Caco-2 (cell line): ENCODE results near the gene GPX2. TPM values are rescaled to one million over a fixed set of nuclear protein-coding genes. Genes with fewer than 3 reads are reported as not detected.

Source experiments
- Bru-seq: library from RNA; stranded (reverse); fragments of 400-500 nt; gene quantifications from one replicate; lab custom pipeline; 2021; lab: Mats Ljungman, UMichigan
- BruChase-seq, 2 experiments: library from RNA; stranded (reverse); fragments of 400-500 nt; gene quantifications; one replicate each; lab custom pipeline; 2021; lab: Mats Ljungman, UMichigan
- BruUV-seq: library from RNA; stranded (reverse); fragments of 400-500 nt; replicated peaks from 2 replicates; lab custom pipeline; 2021; lab: Mats Ljungman, UMichigan
- CTCF ChIA-PET: fragments of 300-600 bp; sonication (Branson Sonifier 250); formaldehyde crosslinking; loops from one replicate; lab custom pipeline; 2022; ENCODE audit warnings: antibody characterized with exemption; lab: Charles Lee
- POLR2A ChIA-PET: fragments of 300-600 bp; sonication (Branson Sonifier 250); formaldehyde crosslinking; loops from one replicate; lab custom pipeline; 2022; ENCODE audit warnings: antibody characterized with exemption; lab: Charles Lee
- DNase-seq, 2 experiments: peaks; one replicate each; pipeline versions ENCODE4 v3.0.0 to v3.0.0-alpha.2; 2020 to 2022
- H3K27me3 ChIP-seq: replicated peaks from 2 replicates; pipeline ENCODE4 v1.6.0; 2011; ENCODE audit warnings: low read length; ENCODE audit not compliant: control insufficient read depth, insufficient read depth
- H3K36me3 ChIP-seq: 2 replicates; pipeline ENCODE4 v1.5.1; 2011; ENCODE audit warnings: low read length; ENCODE audit not compliant: control insufficient read depth, insufficient read depth
- H3K4me1 ChIP-seq: fragments of 250-450 bp; sonication (Bioruptor Pico); 2 replicates; pipeline ENCODE4 v1.5.1; 2020; ENCODE audit warnings: mild to moderate bottlenecking
- H3K4me3 ChIP-seq: 2 replicates; pipeline ENCODE4 v1.5.1; 2011; ENCODE audit warnings: low read depth, mild to moderate bottlenecking, control low read depth, low read length
- H3K9me3 ChIP-seq: fragments of 250-450 bp; sonication (Bioruptor Pico); 2 replicates; pipeline ENCODE4 v1.5.1; 2020; ENCODE audit warnings: mild to moderate bottlenecking, moderate library complexity
- H3K27ac Mint-ChIP-seq: one replicate; pipeline ENCODE4 v1.8.0; 2022; ENCODE audit warnings: mixed read lengths; ENCODE audit not compliant: unreplicated experiment
- H3K27me3 Mint-ChIP-seq: one replicate; pipeline ENCODE4 v1.8.0; 2022; ENCODE audit warnings: mixed read lengths; ENCODE audit not compliant: insufficient read depth, unreplicated experiment
- H3K36me3 Mint-ChIP-seq: one replicate; pipeline ENCODE4 v1.8.0; 2022; ENCODE audit warnings: mild to moderate bottlenecking, mixed read lengths; ENCODE audit not compliant: insufficient read depth, unreplicated experiment
- H3K4me1 Mint-ChIP-seq: one replicate; pipeline ENCODE4 v1.8.0; 2022; ENCODE audit warnings: low read depth, mixed read lengths; ENCODE audit not compliant: unreplicated experiment
- H3K4me3 Mint-ChIP-seq: one replicate; pipeline ENCODE4 v1.8.0; 2022; ENCODE audit warnings: mild to moderate bottlenecking, moderate library complexity, mixed read lengths; ENCODE audit not compliant: unreplicated experiment
- H3K9me3 Mint-ChIP-seq: one replicate; pipeline ENCODE4 v1.8.0; 2022; ENCODE audit warnings: mixed read lengths; ENCODE audit not compliant: unreplicated experiment
- intact Hi-C: fragments of 100-400 bp; cut with micrococcal nuclease; formaldehyde crosslinking; loops from one replicate; pipeline ENCODE4 v1.10.0; 2022; ENCODE audit not compliant: unreplicated experiment
- long read RNA-seq: library from polyadenylated mRNA; stranded (forward); transcript quantifications from one replicate; pipeline ENCODE4 v2.0.0, GENCODE V29; 2022
- total RNA-seq: library from RNA; stranded (reverse); gene quantifications from 2 replicates; pipeline ENCODE4 v1.2.3, GENCODE V29; 2022
- TF ChIP-seq, protein P1 (sequence below), 2 experiments: fragments of 200-600 bp in 1 of 2; IDR thresholded peaks; 1 replicate in 1 of 2; 2 replicates in 1 of 2; pipeline versions ENCODE4 v1.5.1 to v1.8.0; 2011 to 2022; ENCODE audit warnings: antibody characterized with exemption in 1 of 2, control low read depth in 1 of 2, inconsistent platforms in 1 of 2, low read depth in 1 of 2, low read length in 1 of 2, mild to moderate bottlenecking in 1 of 2, moderate library complexity in 1 of 2; ENCODE audit not compliant: insufficient read depth in 1 of 2, severe bottlenecking in 1 of 2, unreplicated experiment in 1 of 2

The GPX2 gene
- total RNA-seq = 39.3 and 48.1 TPM in 2 replicates
- percentile 71 among the genes with signal in this experiment for Bru-seq, nascent RNA
- percentile 76 among the genes with signal in this experiment for BruChase-seq, experiment 1, labeled RNA remaining after a 2-hour chase
- BruChase-seq, experiment 2, labeled RNA remaining after a 6-hour chase = percentile 91 among the genes with signal in this experiment
- long read RNA-seq, transcript GPX2-201 (2 exons, 990 nt) = major isoform, 74 of 76 reads
- long read RNA-seq, partial matches to known transcripts = 0 of 76 reads
- long read RNA-seq, other reads (novel, unspliced or antisense) = 1 of 76 reads

DNA sequence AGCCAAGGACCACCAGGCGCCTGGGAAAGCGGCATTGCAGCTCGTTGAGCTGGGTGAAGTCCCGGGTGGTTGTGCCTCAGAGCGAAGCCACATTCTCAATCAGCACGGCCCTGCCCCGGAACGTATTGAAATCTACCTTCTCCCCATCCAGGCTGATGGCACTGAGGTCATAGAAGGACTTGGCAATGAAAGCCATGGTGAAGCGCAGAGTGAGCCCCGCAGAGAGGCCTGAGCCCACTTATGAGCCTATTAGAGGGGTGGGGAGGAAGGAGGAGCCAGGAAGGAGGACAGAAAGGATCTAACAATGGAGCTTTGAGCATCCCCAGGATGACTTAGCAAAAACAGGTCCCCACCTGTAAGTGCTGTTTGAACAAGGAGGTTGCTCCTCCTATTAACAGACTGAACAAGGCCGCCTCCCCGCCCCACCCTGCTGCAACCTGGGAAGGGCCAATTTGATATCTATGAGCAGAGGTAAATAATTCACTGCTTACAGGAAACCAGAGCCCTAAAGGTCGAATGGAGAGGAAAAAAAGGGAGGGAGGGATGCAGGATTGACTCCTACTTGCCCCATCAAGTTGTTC lies at the start of gene GPX2:
Gene GPX2 (minus strand): TSS at position 215 of the 581 bp plus-strand sequence. CDS start 19 bp downstream, at position 196.
- peak; percentile 77 to 88 for DNase-seq
- intact Hi-C loops = loop anchor here (1.0 kb wide), 1 partner anchor 41 kb away; no protein-coding TSS in a partner anchor
- Mint-ChIP-seq H3K4me1 (peaks cover 65% of the 10 kb centered on the region), H3K27me3 (no peaks in the 10 kb centered on the region), H3K9me3 (no peaks in the 10 kb centered on the region), H3K4me3 (peak within 1 kb of the TSS; percentile 61), H3K27ac (peak within 1 kb of the TSS; percentile 32), H3K36me3 (peaks cover 71% of the 10 kb centered on the region)
- BruUV-seq = no TSS peak
- H3K9me3 ChIP-seq = no peaks in the 10 kb centered on the region
- H3K36me3 ChIP-seq = peaks cover 4% of the 10 kb centered on the region; the same call in 1 of the 2 replicates
- peaks cover 62% of the 10 kb centered on the region for H3K4me1 ChIP-seq
- TF ChIP-seq, protein P1, sequence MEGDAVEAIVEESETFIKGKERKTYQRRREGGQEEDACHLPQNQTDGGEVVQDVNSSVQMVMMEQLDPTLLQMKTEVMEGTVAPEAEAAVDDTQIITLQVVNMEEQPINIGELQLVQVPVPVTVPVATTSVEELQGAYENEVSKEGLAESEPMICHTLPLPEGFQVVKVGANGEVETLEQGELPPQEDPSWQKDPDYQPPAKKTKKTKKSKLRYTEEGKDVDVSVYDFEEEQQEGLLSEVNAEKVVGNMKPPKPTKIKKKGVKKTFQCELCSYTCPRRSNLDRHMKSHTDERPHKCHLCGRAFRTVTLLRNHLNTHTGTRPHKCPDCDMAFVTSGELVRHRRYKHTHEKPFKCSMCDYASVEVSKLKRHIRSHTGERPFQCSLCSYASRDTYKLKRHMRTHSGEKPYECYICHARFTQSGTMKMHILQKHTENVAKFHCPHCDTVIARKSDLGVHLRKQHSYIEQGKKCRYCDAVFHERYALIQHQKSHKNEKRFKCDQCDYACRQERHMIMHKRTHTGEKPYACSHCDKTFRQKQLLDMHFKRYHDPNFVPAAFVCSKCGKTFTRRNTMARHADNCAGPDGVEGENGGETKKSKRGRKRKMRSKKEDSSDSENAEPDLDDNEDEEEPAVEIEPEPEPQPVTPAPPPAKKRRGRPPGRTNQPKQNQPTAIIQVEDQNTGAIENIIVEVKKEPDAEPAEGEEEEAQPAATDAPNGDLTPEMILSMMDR (IDR thresholded peaks at IDR 0.05; ENCODE audit: insufficient read depth in 1 of 2, low read depth in 1 of 2, low read length in 1 of 2, severe bottlenecking in 1 of 2, unreplicated experiment in 1 of 2) = no peak
- POLR2A ChIA-PET = no interaction called here
- peak within 1 kb of the TSS; percentile 14 for H3K4me3 ChIP-seq
- CTCF ChIA-PET = interaction anchor here (1.0 kb wide), 1 partner anchor 17 kb away, joined by 4 read pairs; no protein-coding TSS in a partner anchor
- no peaks in the 10 kb centered on the region for H3K27me3 ChIP-seq

DNA sequence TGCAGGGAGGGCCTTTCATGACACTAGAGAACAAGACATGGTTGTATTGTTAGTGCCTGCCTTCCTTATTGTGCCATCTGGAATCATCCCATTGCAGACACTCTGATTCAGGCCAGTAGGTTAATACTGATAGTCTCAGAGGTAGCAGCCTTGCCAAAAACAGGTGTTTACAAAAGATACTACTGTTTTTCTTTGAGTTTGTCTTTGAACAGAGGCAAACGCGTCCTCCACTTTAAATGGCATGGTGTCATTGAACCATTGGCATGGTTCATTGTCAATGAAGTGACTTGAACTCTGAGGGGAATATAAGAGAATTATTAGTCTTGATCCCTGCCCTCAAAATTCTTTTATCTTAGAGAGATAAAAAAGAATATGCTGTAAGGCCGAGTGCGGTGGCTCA lies 48.4 kb upstream of the GPX2 start:
- Histone ChIP-seq H3K27me3 (no peaks in the 10 kb centered on the region), H3K9me3 (no peaks in the 10 kb centered on the region), H3K4me1 (no peaks in the 10 kb centered on the region), H3K4me3 (no peak overlapping the region), H3K36me3 (no peaks in the 10 kb centered on the region)
- DNase-seq = no peak
- no peak overlapping the region for H3K4me3 Mint-ChIP-seq
- no peaks in the 10 kb centered on the region for H3K36me3 Mint-ChIP-seq
- no TSS peak for BruUV-seq
- ChIA-PET POLR2A (no interaction called here), CTCF (no interaction called here)
- H3K27ac Mint-ChIP-seq = no peak overlapping the region
- peaks cover 3% of the 10 kb centered on the region for H3K4me1 Mint-ChIP-seq
- H3K9me3 Mint-ChIP-seq = no peaks in the 10 kb centered on the region
- intact Hi-C loops = no loop called here
- TF ChIP-seq, protein P1 (IDR thresholded peaks at IDR 0.05; ENCODE audit: insufficient read depth in 1 of 2, low read depth in 1 of 2, low read length in 1 of 2, severe bottlenecking in 1 of 2, unreplicated experiment in 1 of 2) = no peak
- no peaks in the 10 kb centered on the region for H3K27me3 Mint-ChIP-seq

- no TSS peak for BruUV-seq
- Histone ChIP-seq H3K9me3 (no peaks in the 10 kb centered on the region), H3K4me3 (no peak overlapping the region), H3K36me3 (no peaks in the 10 kb centered on the region), H3K27me3 (no peaks in the 10 kb centered on the region), H3K4me1 (no peaks in the 10 kb centered on the region)
- ChIA-PET POLR2A (no interaction called here), CTCF (no interaction called here)
- Mint-ChIP-seq H3K27me3 (no peaks in the 10 kb centered on the region), H3K27ac (no peak overlapping the region), H3K9me3 (no peaks in the 10 kb centered on the region), H3K4me1 (peaks cover 6% of the 10 kb centered on the region), H3K36me3 (no peaks in the 10 kb centered on the region), H3K4me3 (no peak overlapping the region)
- TF ChIP-seq, protein P1 (IDR thresholded peaks at IDR 0.05; ENCODE audit: insufficient read depth in 1 of 2, low read depth in 1 of 2, low read length in 1 of 2, severe bottlenecking in 1 of 2, unreplicated experiment in 1 of 2) = no peak
- intact Hi-C loops = no loop called here
- no peak for DNase-seq
Observed at GRCh38 chr14:64990296-64990695, 47.8 kb upstream of the GPX2 start.
